Panc1 (cell line): ENCODE data around the gene CPLX3. TPM values are rescaled to one million over a fixed set of nuclear protein-coding genes. Genes with fewer than 3 reads are reported as not detected.
A peak's percentile ranks its signal among the peaks of the same experiment; 100 is the strongest.

Experiments used
- ATAC-seq: fragments of 200-7000 bp; cut with Tn5 transposase; 2 replicates; pipeline ENCODE4 v1.9.1; 2020; ENCODE audit warnings: mild to moderate bottlenecking, moderate library complexity
- Bru-seq: library from RNA; stranded (reverse); fragments of 400-500 nt; gene quantifications from one replicate; lab custom pipeline; 2021; lab: Mats Ljungman, UMichigan
- BruChase-seq, 2 experiments: library from RNA; stranded (reverse); fragments of 400-500 nt; gene quantifications; one replicate each; lab custom pipeline; 2021; lab: Mats Ljungman, UMichigan
- BruUV-seq: library from RNA; stranded (reverse); fragments of 400-500 nt; replicated peaks from 2 replicates; lab custom pipeline; 2021; lab: Mats Ljungman, UMichigan
- CTCF ChIA-PET: fragments of 300-600 bp; sonication (Branson Sonifier 250); formaldehyde crosslinking; loops from one replicate; lab custom pipeline; 2022; ENCODE audit warnings: antibody characterized with exemption; lab: Charles Lee
- POLR2A ChIA-PET: fragments of 300-600 bp; sonication (Branson Sonifier 250); formaldehyde crosslinking; loops from one replicate; lab custom pipeline; 2022; ENCODE audit warnings: antibody characterized with exemption; lab: Charles Lee
- DNase-seq: peaks from one replicate; pipeline ENCODE4 v3.0.0-alpha.2; 2010; ENCODE audit warnings: low read depth, low spot score
- H3K27ac ChIP-seq: 2 replicates; pipeline ENCODE4 v1.5.1; 2011; ENCODE audit warnings: mild to moderate bottlenecking, low read length, inconsistent platforms
- H3K27me3 ChIP-seq: fragments of 200-500 bp; sonication (Bioruptor generic); 2 replicates; pipeline ENCODE4 v1.6.0; 2014; ENCODE audit warnings: low read length, inconsistent platforms; ENCODE audit not compliant: control insufficient read depth, insufficient read depth
- H3K36me3 ChIP-seq: fragments of 200-500 bp; sonication (Bioruptor generic); 2 replicates; pipeline ENCODE4 v1.5.1; 2014; ENCODE audit warnings: inconsistent platforms, mild to moderate bottlenecking, low read length, moderate library complexity; ENCODE audit not compliant: control insufficient read depth, insufficient read depth
- H3K4me1 ChIP-seq: 2 replicates; pipeline ENCODE4 v1.5.1; 2011; ENCODE audit warnings: inconsistent platforms, mild to moderate bottlenecking, low read length, moderate library complexity; ENCODE audit not compliant: control insufficient read depth, insufficient read depth
- H3K4me3 ChIP-seq, 2 experiments: 2 replicates each; pipeline ENCODE4 v1.5.1; 2011 to 2012; ENCODE audit warnings: low read depth in 2 of 2, low read length in 2 of 2, mild to moderate bottlenecking in 2 of 2, inconsistent platforms in 1 of 2, moderate library complexity in 1 of 2
- H3K9me3 ChIP-seq: fragments of 200-500 bp; sonication (Bioruptor generic); 2 replicates; pipeline ENCODE4 v1.5.1; 2014; ENCODE audit warnings: low read depth, mild to moderate bottlenecking, inconsistent platforms, low read length, moderate library complexity; ENCODE audit not compliant: control insufficient read depth, insufficient read depth
- CTCF ChIP-seq: fragments of 450-650 bp; IDR thresholded peaks from 2 replicates; pipeline ENCODE4 v1.5.1; 2017; ENCODE audit warnings: mild to moderate bottlenecking
- POLR2AphosphoS5 ChIP-seq: IDR thresholded peaks from 2 replicates; pipeline ENCODE4 v1.6.1; 2012; ENCODE audit warnings: mild to moderate bottlenecking, low read depth, low read length, moderate library complexity
- REST ChIP-seq, 2 experiments: IDR thresholded peaks; 2 replicates each; pipeline ENCODE4 v1.6.1; 2011 to 2012; ENCODE audit warnings: low read depth in 2 of 2, control low read depth in 1 of 2, low read length in 1 of 2, mild to moderate bottlenecking in 1 of 2, moderate library complexity in 1 of 2; ENCODE audit not compliant: insufficient read depth in 1 of 2
- SIN3A ChIP-seq: IDR thresholded peaks from 2 replicates; pipeline ENCODE4 v1.6.1; 2012; ENCODE audit warnings: low read depth, mild to moderate bottlenecking, low read length, moderate library complexity, borderline replicate concordance; ENCODE audit not compliant: insufficient read depth
- TCF7L2 ChIP-seq: IDR thresholded peaks from 2 replicates; pipeline ENCODE4 v1.6.1; 2011; ENCODE audit warnings: mild to moderate bottlenecking, low read depth, low read length, inconsistent platforms
- in situ Hi-C: cut with HindIII; loops from 2 replicates; pipeline ENCODE4 v1.10.0; 2016; ENCODE audit warnings: low sequenced_read_pairs, low pct_unique_long_range_greater_than_20kb
- intact Hi-C: fragments of 100-400 bp; cut with micrococcal nuclease; formaldehyde crosslinking; loops from one replicate; pipeline ENCODE4 v1.10.0; 2022; ENCODE audit not compliant: unreplicated experiment
- long read RNA-seq: library from polyadenylated mRNA; unstranded; transcript quantifications from one replicate; pipeline ENCODE4 v2.0.0, GENCODE V29; 2021; ENCODE audit not compliant: unreplicated experiment
- polyA plus RNA-seq: library from polyadenylated mRNA; unstranded; fragments of >200 nt; gene quantifications from one replicate; pipeline ENCODE4 v1.2.1, GENCODE V29; 2012; ENCODE audit warnings: missing spikeins; ENCODE audit not compliant: insufficient read length
- total RNA-seq: library from RNA; stranded (reverse); gene quantifications from one replicate; pipeline ENCODE4 v1.2.1, GENCODE V29; 2021; ENCODE audit not compliant: unreplicated experiment

The CPLX3 gene
- total RNA-seq (not detected), Bru-seq, nascent RNA (not detected), BruChase-seq, experiment 1, labeled RNA remaining after a 2-hour chase (not detected), BruChase-seq, experiment 2, labeled RNA remaining after a 6-hour chase (not detected)
- polyA plus RNA-seq, result not detected
- long read RNA-seq, result 0 reads

GRCh38 chr15:74826364-74826819 lies at the start of gene CPLX3:
Gene CPLX3 (plus strand): TSS chr15:74826627. CDS start chr15:74826704, 77 bp downstream.
- DNase-seq (no peak), ATAC-seq (no peak)
- Histone ChIP-seq H3K4me3 (no peak within 1 kb of the TSS), H3K9me3 (no peaks in the 10 kb centered on the region), H3K4me1 (no peaks in the 10 kb centered on the region; the same call in 1 of the 2 replicates), H3K27ac (no peak within 1 kb of the TSS), H3K36me3 (no peaks in the 10 kb centered on the region), H3K27me3 (peaks cover 2% of the 10 kb centered on the region; the same call in 1 of the 2 replicates)
- in situ Hi-C loops (no loop called here), intact Hi-C loops (no loop called here)
- peak; percentile 86 to 93 for TF ChIP-seq REST (IDR thresholded peaks at IDR 0.05; ENCODE audit: insufficient read depth in 1 of 2, low read depth in 2 of 2, low read length in 1 of 2)
- TF ChIP-seq SIN3A, result no peak
- ChIA-PET CTCF (interaction anchor here (0.5 to 0.7 kb wide), 2 partner anchors 12 to 38 kb away, joined by 8 to 11 read pairs; no protein-coding TSS in a partner anchor), POLR2A (no interaction called here)
- no TSS peak for BruUV-seq

- POLR2A ChIA-PET, result no interaction called here
- no TSS peak for BruUV-seq
- in situ Hi-C loops, result no loop called here
These were observed 49.3 kb upstream of the CPLX3 start for GRCh38 chr15:74776821-74777768.

More at GRCh38 chr15:74776821-74777768, 49.3 kb upstream of the CPLX3 start:
- ATAC-seq (no peak), DNase-seq (no peak)
- Histone ChIP-seq H3K4me1 (peaks cover 25% of the 10 kb centered on the region), H3K4me3 (no peak overlapping the region), H3K36me3 (no peaks in the 10 kb centered on the region), H3K9me3 (no peaks in the 10 kb centered on the region), H3K27ac (no peak overlapping the region), H3K27me3 (no peaks in the 10 kb centered on the region)
- intact Hi-C loops, result loop anchor here (10.0 kb wide), 2 partner anchors 58 to 178 kb away; partner anchors contain the start of gene RPP25
- CTCF ChIA-PET, result interaction anchor here (0.5 to 1.3 kb wide), 3 partner anchors 10 to 156 kb away, joined by 3 to 4 read pairs (median 3); no protein-coding TSS in a partner anchor
- no peak for TF ChIP-seq TCF7L2
- no peak for TF ChIP-seq SIN3A
- no peak for TF ChIP-seq POLR2AphosphoS5
- TF ChIP-seq REST (IDR thresholded peaks at IDR 0.05; ENCODE audit: insufficient read depth in 1 of 2, low read depth in 2 of 2, low read length in 1 of 2), result no peak
- TF ChIP-seq CTCF, result no peak
